Body of pancreas (tissue), 4 donors: Measurements from ENCODE around the gene CCDC33.

ENCODE experiments used
- POLR2A ChIP-seq, 3 donors: fragments of 450-650 bp; IDR thresholded peaks; one replicate each; pipeline ENCODE4 v1.6.1; 2016; ENCODE audit warnings: antibody characterized with exemption in 3 of 3, mild to moderate bottlenecking in 2 of 3
- TF ChIP-seq, protein P1 (sequence below), 7 experiments: fragments of 450-650 bp in 4 of 7; fragments of 200-600 bp in 3 of 7; sonication (generic) in 3 of 7; IDR thresholded peaks; one replicate each; pipeline ENCODE4 v1.5.1; 2016 to 2019; ENCODE audit warnings: antibody characterized with exemption in 7 of 7

GRCh38 chr15:74203914-74204431, 32.2 kb upstream of the CCDC33 start:
- no peak for TF ChIP-seq POLR2A (IDR thresholded peaks at IDR 0.05)
- TF ChIP-seq, protein P1, sequence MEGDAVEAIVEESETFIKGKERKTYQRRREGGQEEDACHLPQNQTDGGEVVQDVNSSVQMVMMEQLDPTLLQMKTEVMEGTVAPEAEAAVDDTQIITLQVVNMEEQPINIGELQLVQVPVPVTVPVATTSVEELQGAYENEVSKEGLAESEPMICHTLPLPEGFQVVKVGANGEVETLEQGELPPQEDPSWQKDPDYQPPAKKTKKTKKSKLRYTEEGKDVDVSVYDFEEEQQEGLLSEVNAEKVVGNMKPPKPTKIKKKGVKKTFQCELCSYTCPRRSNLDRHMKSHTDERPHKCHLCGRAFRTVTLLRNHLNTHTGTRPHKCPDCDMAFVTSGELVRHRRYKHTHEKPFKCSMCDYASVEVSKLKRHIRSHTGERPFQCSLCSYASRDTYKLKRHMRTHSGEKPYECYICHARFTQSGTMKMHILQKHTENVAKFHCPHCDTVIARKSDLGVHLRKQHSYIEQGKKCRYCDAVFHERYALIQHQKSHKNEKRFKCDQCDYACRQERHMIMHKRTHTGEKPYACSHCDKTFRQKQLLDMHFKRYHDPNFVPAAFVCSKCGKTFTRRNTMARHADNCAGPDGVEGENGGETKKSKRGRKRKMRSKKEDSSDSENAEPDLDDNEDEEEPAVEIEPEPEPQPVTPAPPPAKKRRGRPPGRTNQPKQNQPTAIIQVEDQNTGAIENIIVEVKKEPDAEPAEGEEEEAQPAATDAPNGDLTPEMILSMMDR (IDR thresholded peaks at IDR 0.05): no peak
